Esophagus mucosa (tissue), 1 donor: ENCODE measurements around the gene AAK1. TPM values are rescaled to one million over a fixed set of nuclear protein-coding genes. Genes with fewer than 3 reads are reported as not detected.

Source experiments
- ATAC-seq: fragments of 200-7000 bp; cut with Tn5 transposase; one replicate; pipeline ENCODE4 v1.9.1; 2020
- total RNA-seq: library from RNA; stranded (reverse); gene quantifications from one replicate; pipeline ENCODE4 v1.2.4, GENCODE V29; 2023
- donor health status: DM: yes; HTN: yes; CAD: no.

The AAK1 gene
- total RNA-seq, 1 donor from 2014 or later, result 26.6 TPM

GRCh38 chr2:69529480-69529879 is 114.1 kb downstream of the AAK1 start:
- no peak for ATAC-seq

- ATAC-seq, result peak; percentile 32
Observed at GRCh38 chr2:69525261-69525660, 118.3 kb downstream of the AAK1 start.

GRCh38 chr2:69524799-69525198 is 118.7 kb downstream of the AAK1 start:
- ATAC-seq, result peak; percentile 20

- ATAC-seq, result no peak
Observed at GRCh38 chr2:69521747-69522146, 121.8 kb downstream of the AAK1 start.

GRCh38 chr2:69518841-69519240 is 124.7 kb downstream of the AAK1 start:
- ATAC-seq, result peak; percentile 96

GRCh38 chr2:69517410-69517809 is 126.1 kb downstream of the AAK1 start:
- no peak for ATAC-seq

- no peak for ATAC-seq
Observed at GRCh38 chr2:69514819-69515218, 128.7 kb downstream of the AAK1 start.

- no peak for ATAC-seq
Observed at GRCh38 chr2:69514406-69514805, 129.1 kb downstream of the AAK1 start.

- no peak for ATAC-seq
Observed at GRCh38 chr2:69512446-69512845, 131.1 kb downstream of the AAK1 start.

GRCh38 chr2:69510204-69510603 is 133.3 kb downstream of the AAK1 start:
- ATAC-seq, result no peak

- ATAC-seq, result no peak
Observed at GRCh38 chr2:69509750-69510140, 133.8 kb downstream of the AAK1 start.

GRCh38 chr2:69509011-69509749 is 134.4 kb downstream of the AAK1 start:
- no peak for ATAC-seq

GRCh38 chr2:69505710-69506109 is 137.8 kb downstream of the AAK1 start:
- ATAC-seq, result no peak

- ATAC-seq, result no peak
Observed at GRCh38 chr2:69501301-69501700, 142.2 kb downstream of the AAK1 start.

GRCh38 chr2:69499966-69500365 is 143.6 kb downstream of the AAK1 start:
- no peak for ATAC-seq

GRCh38 chr2:69499242-69499641 is 144.3 kb downstream of the AAK1 start:
- ATAC-seq, result no peak

- ATAC-seq, result no peak
Observed at GRCh38 chr2:69495861-69496260, 147.7 kb downstream of the AAK1 start.

- ATAC-seq, result no peak
Observed at GRCh38 chr2:69495008-69495407, 148.5 kb downstream of the AAK1 start.

- no peak for ATAC-seq
Observed at GRCh38 chr2:69494126-69494525, 149.4 kb downstream of the AAK1 start.

- no peak for ATAC-seq
Observed at GRCh38 chr2:69493268-69493667, 150.3 kb downstream of the AAK1 start.

GRCh38 chr2:69491864-69492263 is 151.7 kb downstream of the AAK1 start:
- ATAC-seq, result no peak

GRCh38 chr2:69490486-69490885 is 153.1 kb downstream of the AAK1 start:
- no peak for ATAC-seq

GRCh38 chr2:69489793-69490192 is 153.7 kb downstream of the AAK1 start:
- no peak for ATAC-seq

- no peak for ATAC-seq
Observed at GRCh38 chr2:69483696-69484095, 159.8 kb downstream of the AAK1 start.

- no peak for ATAC-seq
Observed at GRCh38 chr2:69483024-69483423, 160.5 kb downstream of the AAK1 start.
